Osteoblast (primary cell): ENCODE data around the gene SORCS1. TPM values are rescaled to one million over a fixed set of nuclear protein-coding genes. Genes with fewer than 3 reads are reported as not detected.

Source experiments
- DNase-seq: peaks from one replicate; pipeline ENCODE4 v3.0.0; 2011; ENCODE audit warnings: low spot score, mixed read lengths; ENCODE audit not compliant: insufficient read length; ENCODE audit errors: missing footprints
- H2AFZ ChIP-seq: 2 replicates; pipeline ENCODE4 v1.6.0; 2011; ENCODE audit warnings: mild to moderate bottlenecking, low read length
- H3K27ac ChIP-seq: 2 replicates; pipeline ENCODE4 v1.5.1; 2011; ENCODE audit warnings: mild to moderate bottlenecking, low read depth, low read length, moderate library complexity
- H3K27me3 ChIP-seq: 2 replicates; pipeline ENCODE4 v1.6.0; 2012; ENCODE audit warnings: mild to moderate bottlenecking, control low read depth, inconsistent platforms, low read length, moderate library complexity; ENCODE audit not compliant: insufficient read depth
- H3K36me3 ChIP-seq: 2 replicates; pipeline ENCODE4 v1.5.1; 2011; ENCODE audit warnings: mild to moderate bottlenecking, low read length, control low read depth, moderate library complexity; ENCODE audit not compliant: insufficient read depth
- H3K4me1 ChIP-seq: 2 replicates; pipeline ENCODE4 v1.5.1; 2011; ENCODE audit warnings: mild to moderate bottlenecking, low read length, control low read depth, moderate library complexity; ENCODE audit not compliant: insufficient read depth
- H3K4me2 ChIP-seq: 2 replicates; pipeline ENCODE4 v1.6.0; 2011; ENCODE audit warnings: mild to moderate bottlenecking, low read length; ENCODE audit not compliant: insufficient read depth
- H3K4me3 ChIP-seq: fragments of 200-600 bp; sonication (generic); 3 replicates; pipeline ENCODE4 v1.5.1; 2012; ENCODE audit warnings: mild to moderate bottlenecking, low read length, inconsistent platforms; ENCODE audit not compliant: insufficient read depth
- H3K79me2 ChIP-seq: 2 replicates; pipeline ENCODE4 v1.6.0; 2012; ENCODE audit warnings: mild to moderate bottlenecking, low read length, control low read depth, inconsistent platforms; ENCODE audit not compliant: insufficient read depth
- H3K9me3 ChIP-seq: 2 replicates; pipeline ENCODE4 v1.5.1; 2011; ENCODE audit warnings: low read depth, low read length, control low read depth
- H4K20me1 ChIP-seq: 2 replicates; pipeline ENCODE4 v1.6.0; 2012; ENCODE audit warnings: mild to moderate bottlenecking, low read length, control low read depth; ENCODE audit not compliant: insufficient read depth
- CTCF ChIP-seq: IDR thresholded peaks from 2 replicates; pipeline ENCODE4 v1.5.1; 2011; ENCODE audit warnings: mild to moderate bottlenecking, low read depth, low read length, moderate library complexity; ENCODE audit errors: extremely low read depth
- total RNA-seq: library from RNA; depleted of rRNA; stranded (reverse); fragments of >200 nt; gene quantifications from 2 replicates; pipeline ENCODE4 v1.2.3, GENCODE V29; 2012

SORCS1 gene
- total RNA-seq, 1 donor, result not detected

- Histone ChIP-seq H3K4me3 (no peak overlapping the region), H3K9me3 (no peaks in the 10 kb centered on the region), H3K27ac (no peak overlapping the region), H3K36me3 (no peaks in the 10 kb centered on the region), H3K4me1 (no peaks in the 10 kb centered on the region), H3K4me2 (no peak overlapping the region), H2AFZ (no peak overlapping the region), H3K27me3 (no peaks in the 10 kb centered on the region), H3K79me2 (no peaks in the 10 kb centered on the region), H4K20me1 (no peaks in the 10 kb centered on the region)
- DNase-seq, result no peak
- no peak for TF ChIP-seq CTCF
Observed at GRCh38 chr10:106947643-106948042, 216.9 kb downstream of the SORCS1 start.

- Histone ChIP-seq H3K9me3 (no peaks in the 10 kb centered on the region), H3K27me3 (no peaks in the 10 kb centered on the region), H3K27ac (no peak overlapping the region), H2AFZ (no peak overlapping the region), H3K4me1 (no peaks in the 10 kb centered on the region), H3K4me2 (no peak overlapping the region), H3K4me3 (no peak overlapping the region), H3K79me2 (no peaks in the 10 kb centered on the region), H4K20me1 (no peaks in the 10 kb centered on the region), H3K36me3 (no peaks in the 10 kb centered on the region)
- DNase-seq, result no peak
- TF ChIP-seq CTCF, result no peak
Observed at GRCh38 chr10:106942035-106942662, 222.4 kb downstream of the SORCS1 start.

DNA sequence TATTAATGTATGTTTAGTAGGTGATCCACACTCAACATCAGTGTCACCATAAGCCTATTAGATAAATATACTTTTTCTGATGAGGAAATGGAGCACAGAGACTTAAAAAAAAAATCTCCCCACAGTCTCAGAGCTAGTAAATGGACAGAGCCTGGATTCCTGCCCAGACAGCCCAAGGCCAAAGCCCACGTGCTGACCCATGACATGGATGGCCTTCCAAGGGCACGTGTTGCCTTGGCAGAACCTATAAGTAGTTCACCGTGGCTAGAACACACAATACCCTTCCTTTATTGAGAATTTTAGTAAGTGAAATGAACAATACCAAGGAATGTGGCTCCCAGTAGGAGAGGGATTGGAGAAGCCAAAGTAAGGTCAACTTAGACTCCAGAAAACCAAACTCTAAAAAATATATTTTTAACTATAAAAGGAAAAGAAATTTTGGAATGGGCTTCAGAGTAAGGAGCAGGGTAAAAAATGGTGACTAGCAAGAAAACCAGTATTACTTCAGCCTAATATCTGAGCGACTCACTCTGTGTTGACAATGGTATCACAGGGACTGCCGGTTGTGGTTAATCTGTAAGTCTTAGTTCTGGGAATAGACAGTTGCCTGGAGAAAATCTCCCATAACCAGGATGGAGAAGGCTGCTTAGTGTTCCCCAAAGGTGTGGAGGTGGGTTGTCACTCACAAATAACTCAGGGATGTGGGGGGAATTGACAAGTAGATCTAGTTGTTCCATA lies 223.0 kb downstream of the SORCS1 start:
- no peak for TF ChIP-seq CTCF
- Histone ChIP-seq H3K27ac (no peak overlapping the region), H3K79me2 (no peaks in the 10 kb centered on the region), H3K9me3 (no peaks in the 10 kb centered on the region), H3K27me3 (no peaks in the 10 kb centered on the region), H4K20me1 (no peaks in the 10 kb centered on the region), H2AFZ (no peak overlapping the region), H3K36me3 (no peaks in the 10 kb centered on the region), H3K4me1 (no peaks in the 10 kb centered on the region), H3K4me2 (no peak overlapping the region), H3K4me3 (no peak overlapping the region)
- DNase-seq, result no peak

DNA sequence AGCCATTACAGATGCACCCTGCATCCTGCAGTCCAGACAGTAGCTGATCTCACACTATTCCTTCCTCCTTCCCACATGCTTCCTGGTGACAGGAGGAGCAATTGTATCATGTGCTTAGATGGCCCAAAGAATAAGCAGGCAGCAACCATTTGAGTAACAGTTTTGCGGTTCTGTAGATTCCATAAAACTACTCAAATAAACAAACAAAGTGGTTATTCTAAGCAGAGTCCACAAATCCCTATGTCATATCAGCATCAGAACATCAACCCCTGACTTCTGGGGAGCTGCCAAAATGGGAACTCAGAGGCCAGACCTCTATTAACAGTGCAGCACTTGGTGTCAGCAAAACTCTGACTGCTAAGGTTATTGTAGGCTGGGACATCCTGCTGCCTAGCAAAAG lies 226.0 kb downstream of the SORCS1 start:
- H3K36me3 ChIP-seq, result no peaks in the 10 kb centered on the region
- H3K4me1 ChIP-seq, result no peaks in the 10 kb centered on the region
- no peak overlapping the region for H3K4me2 ChIP-seq
- H3K4me3 ChIP-seq, result no peak overlapping the region
- TF ChIP-seq CTCF, result no peak
- no peaks in the 10 kb centered on the region for H3K79me2 ChIP-seq
- no peak for DNase-seq
- H4K20me1 ChIP-seq, result no peaks in the 10 kb centered on the region
- no peaks in the 10 kb centered on the region for H3K9me3 ChIP-seq
- no peaks in the 10 kb centered on the region for H3K27me3 ChIP-seq
- H2AFZ ChIP-seq, result no peak overlapping the region
- H3K27ac ChIP-seq, result no peak overlapping the region
